Endothelial cell (in vitro differentiated cells): ENCODE data around the gene MIEN1. TPM values are rescaled to one million over a fixed set of nuclear protein-coding genes. Genes with fewer than 3 reads are reported as not detected.

Source experiments
- DNase-seq: peaks from one replicate; pipeline ENCODE4 v3.0.0; 2021; ENCODE audit warnings: low spot score
- H3K27ac Mint-ChIP-seq: one replicate; pipeline ENCODE4 v1.8.0; 2021; ENCODE audit warnings: mixed read lengths, inconsistent platforms; ENCODE audit not compliant: unreplicated experiment
- H3K27me3 Mint-ChIP-seq: one replicate; pipeline ENCODE4 v1.8.0; 2021; ENCODE audit warnings: mild to moderate bottlenecking, moderate library complexity, mixed read lengths, inconsistent platforms; ENCODE audit not compliant: unreplicated experiment
- H3K36me3 Mint-ChIP-seq: one replicate; pipeline ENCODE4 v1.8.0; 2021; ENCODE audit warnings: mild to moderate bottlenecking, low read depth, mixed read lengths, inconsistent platforms; ENCODE audit not compliant: unreplicated experiment
- H3K4me1 Mint-ChIP-seq: one replicate; pipeline ENCODE4 v1.8.0; 2021; ENCODE audit warnings: mild to moderate bottlenecking, mixed read lengths, inconsistent platforms; ENCODE audit not compliant: unreplicated experiment
- H3K4me3 Mint-ChIP-seq: one replicate; pipeline ENCODE4 v1.8.0; 2021; ENCODE audit warnings: mild to moderate bottlenecking, mixed read lengths, inconsistent platforms; ENCODE audit not compliant: unreplicated experiment
- H3K9me3 Mint-ChIP-seq: one replicate; pipeline ENCODE4 v1.8.0; 2021; ENCODE audit warnings: mixed read lengths, inconsistent platforms; ENCODE audit not compliant: unreplicated experiment
- CTCF ChIP-seq: fragments of 200-600 bp; sonication (generic); IDR thresholded peaks from one replicate; pipeline ENCODE4 v1.5.0; 2021; ENCODE audit warnings: antibody characterized with exemption; ENCODE audit not compliant: unreplicated experiment
- microRNA-seq: library from miRNA; unstranded; fragments of <30 nt; microRNA quantifications from one replicate; pipeline ENCODE4, GENCODE V29; 2020; ENCODE audit not compliant: unreplicated experiment
- total RNA-seq: library from RNA; stranded (reverse); fragmentation: NEBNext Ultra II Directional; extraction: Animal tissue kit (Norgen Biotek cat#: 25700); gene quantifications from one replicate; pipeline ENCODE4 v1.2.1, GENCODE V29; 2021; ENCODE audit not compliant: unreplicated experiment

MIEN1 gene
- total RNA-seq, 1 donor from 2014 or later: 15.5 TPM

- no peaks in the 10 kb centered on the region for H3K27me3 Mint-ChIP-seq
- H3K4me3 Mint-ChIP-seq: peak overlapping the region; percentile 94
- peaks cover 13% of the 10 kb centered on the region for H3K4me1 Mint-ChIP-seq
- TF ChIP-seq CTCF: no peak
- peak overlapping the region; percentile 53 for H3K27ac Mint-ChIP-seq
- DNase-seq: no peak
- H3K36me3 Mint-ChIP-seq: peaks cover 10% of the 10 kb centered on the region
- no peaks in the 10 kb centered on the region for H3K9me3 Mint-ChIP-seq
Measured at GRCh38 chr17:39687101-39687545, 43.2 kb downstream of the MIEN1 start.

GRCh38 chr17:39684369-39685192 is 45.8 kb downstream of the MIEN1 start:
- Mint-ChIP-seq H3K36me3 (peaks cover 10% of the 10 kb centered on the region), H3K27me3 (no peaks in the 10 kb centered on the region), H3K4me1 (peaks cover 20% of the 10 kb centered on the region), H3K27ac (no peak overlapping the region), H3K4me3 (peak overlapping the region; percentile 51), H3K9me3 (no peaks in the 10 kb centered on the region)
- DNase-seq: no peak
- no peak for TF ChIP-seq CTCF

- H3K27me3 Mint-ChIP-seq: no peaks in the 10 kb centered on the region
- no peak for DNase-seq
- peak overlapping the region; percentile 54 for H3K27ac Mint-ChIP-seq
- no peak overlapping the region for H3K4me3 Mint-ChIP-seq
- peaks cover 10% of the 10 kb centered on the region for H3K36me3 Mint-ChIP-seq
- no peaks in the 10 kb centered on the region for H3K9me3 Mint-ChIP-seq
- peaks cover 17% of the 10 kb centered on the region for H3K4me1 Mint-ChIP-seq
- TF ChIP-seq CTCF: no peak
Measured at GRCh38 chr17:39683295-39683939, 46.9 kb downstream of the MIEN1 start.

GRCh38 chr17:39679521-39680192 is 50.7 kb downstream of the MIEN1 start:
- no peak for TF ChIP-seq CTCF
- DNase-seq: no peak
- Mint-ChIP-seq H3K36me3 (peaks cover 5% of the 10 kb centered on the region), H3K4me3 (peak overlapping the region; percentile 70), H3K27me3 (peaks cover 5% of the 10 kb centered on the region), H3K27ac (no peak overlapping the region), H3K4me1 (peaks cover 12% of the 10 kb centered on the region), H3K9me3 (no peaks in the 10 kb centered on the region)

Small RNA genes within 50 kb of the gene (microRNA-seq; reads per million reads assigned to microRNA genes)
- gene MIR4728: 2.6 reads per million, percentile 35 among the genes with 10 or more reads in this experiment

Other genes starting within 250 kb of the MIEN1 start
- not detected for gene NEUROD2, start 122.6 kb downstream of the MIEN1 start, total RNA-seq
- not detected for gene PPP1R1B, start 103.6 kb downstream of the MIEN1 start, total RNA-seq
- gene STARD3, start 93.4 kb downstream of the MIEN1 start, total RNA-seq: 77.7 TPM
- 1.2 TPM for gene TCAP, start 65.2 kb downstream of the MIEN1 start, total RNA-seq
- not detected for gene PNMT, start 62.1 kb downstream of the MIEN1 start, total RNA-seq
- 11.2 TPM for gene PGAP3, start 42.5 kb downstream of the MIEN1 start, total RNA-seq
- gene ERBB2, start 30.5 kb downstream of the MIEN1 start, total RNA-seq: 49.0 TPM
- 1.3 TPM for gene GRB7, start 7.4 kb upstream of the MIEN1 start, total RNA-seq
- gene IKZF3, start 133.8 kb upstream of the MIEN1 start, total RNA-seq: not detected
- not detected for gene ZPBP2, start 137.7 kb upstream of the MIEN1 start, total RNA-seq
- gene GSDMB, start 188.1 kb upstream of the MIEN1 start, total RNA-seq: 9.0 TPM
- 49.3 TPM for gene ORMDL3, start 197.1 kb upstream of the MIEN1 start, total RNA-seq
- not detected for gene LRRC3C, start 197.2 kb upstream of the MIEN1 start, total RNA-seq
- gene GSDMA, start 232.5 kb upstream of the MIEN1 start, total RNA-seq: not detected